GM11168 (cell line): ENCODE data around the gene ZRANB3.
"Not testable (repeated sequence)": the region's sequence is repeated elsewhere in the genome, so short reads cannot be mapped to it uniquely, and the experiment has no call there.

Experiments
- in situ Hi-C: fragments of 300-500 bp; cut with MboI; formaldehyde crosslinking; loops from one replicate; pipeline ENCODE4 v1.12.0; 2022; ENCODE audit warnings: low sequenced_read_pairs; ENCODE audit not compliant: unreplicated experiment

Gene ZRANB3

DNA sequence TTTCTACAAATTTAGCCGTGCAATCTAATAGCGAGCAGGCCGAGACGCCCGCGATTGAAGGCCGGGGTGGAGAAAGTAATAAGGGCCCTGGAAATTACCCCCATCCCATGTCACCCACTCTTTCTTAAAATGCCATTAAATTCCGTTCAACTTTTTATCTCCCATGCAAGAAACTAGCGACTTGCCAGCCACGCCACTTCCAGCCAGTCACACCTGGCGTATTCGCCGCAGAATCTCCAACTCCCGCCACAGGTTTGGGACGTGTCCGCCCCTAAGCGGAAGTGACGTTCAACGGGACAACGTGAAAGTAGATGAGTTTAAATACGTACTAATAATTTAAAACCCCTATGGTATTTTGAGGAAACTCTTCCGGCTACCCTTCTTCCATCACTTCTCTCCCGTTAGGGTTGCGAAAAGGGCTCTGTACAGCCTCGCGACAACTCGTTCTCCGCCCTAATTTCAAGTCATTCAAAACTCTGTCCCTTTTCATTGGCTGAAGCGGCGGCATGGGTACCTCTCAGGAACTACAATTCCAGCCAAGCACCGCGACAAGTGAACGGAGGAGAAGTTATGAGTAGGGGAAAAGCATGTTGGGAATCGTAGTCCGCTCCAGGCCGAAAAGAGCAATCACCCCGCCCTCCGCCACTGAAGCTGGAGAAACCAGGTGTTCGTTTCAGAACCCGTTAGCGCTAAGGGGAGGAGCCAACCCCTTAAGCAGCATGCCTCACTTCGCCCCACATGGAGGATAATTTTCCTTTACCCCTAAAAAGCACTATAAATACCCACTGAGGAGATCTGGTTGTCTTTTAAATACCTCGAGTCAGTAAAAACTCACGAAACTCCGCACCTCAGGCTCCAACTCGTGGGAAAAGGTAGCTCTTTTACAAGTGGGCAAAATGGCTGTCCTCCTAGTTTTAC lies at the start of gene ZRANB3:
Gene ZRANB3, minus strand, starts transcription at position 906 of the 918 bp plus-strand sequence.
- in situ Hi-C loops: no loop called here

DNA sequence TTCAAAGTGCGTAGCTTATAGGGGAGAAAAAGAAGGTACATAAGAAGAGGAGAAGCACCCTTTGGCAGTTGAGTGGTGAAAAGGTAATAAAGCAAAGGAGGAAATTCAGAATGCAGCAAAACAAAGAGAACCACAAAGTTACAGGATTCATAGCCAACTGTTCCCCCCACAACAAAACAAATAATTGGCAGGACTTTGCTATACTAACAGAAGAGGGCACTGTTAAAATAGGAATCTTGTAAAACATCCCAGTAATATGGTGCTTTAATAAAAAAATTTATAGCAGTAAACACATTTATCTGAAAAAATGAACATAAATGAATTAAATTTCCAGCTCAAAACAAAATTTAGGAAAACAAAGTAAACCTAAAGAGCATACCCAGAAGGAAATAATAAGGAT lies 42.6 kb upstream of the ZRANB3 start:
- in situ Hi-C loops: no loop called here

DNA sequence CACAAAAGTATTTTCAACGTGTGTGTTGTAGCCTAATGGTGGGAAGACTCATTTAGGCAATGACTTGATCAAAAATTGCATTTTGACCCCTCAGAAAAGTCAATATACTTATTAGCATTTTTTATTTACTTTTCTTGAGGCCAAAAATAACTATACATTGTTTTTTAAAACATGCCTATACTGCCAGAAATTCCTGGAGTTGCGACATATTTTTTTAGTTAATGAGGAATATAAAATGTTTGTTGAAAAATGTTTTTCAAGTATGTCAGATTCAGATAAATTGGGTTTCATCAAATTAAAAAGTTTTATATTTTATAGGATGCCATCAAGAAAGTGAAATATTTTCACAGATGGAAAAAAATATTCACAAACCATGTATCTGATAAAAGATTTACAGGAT lies 39.9 kb upstream of the ZRANB3 start:
- in situ Hi-C loops: no loop called here

DNA sequence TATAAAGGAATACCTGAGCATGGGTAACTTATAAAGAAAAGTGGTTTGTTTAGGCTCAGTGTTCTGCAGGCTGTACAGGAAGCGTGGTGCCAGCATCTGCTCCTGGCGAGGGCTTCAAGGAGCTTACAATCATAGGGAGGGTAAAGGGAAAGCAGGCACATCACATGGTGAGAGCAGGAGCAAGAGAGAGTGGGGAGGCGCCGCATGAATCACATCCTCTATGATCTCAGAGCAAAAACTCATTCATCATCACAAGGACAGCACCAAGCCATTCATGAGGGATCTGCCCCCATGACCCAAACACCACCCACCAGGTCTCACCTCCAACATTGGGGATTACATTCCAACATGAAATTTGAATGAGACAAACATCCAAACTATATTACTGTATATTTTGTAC lies 32.8 kb upstream of the ZRANB3 start:
- in situ Hi-C loops: no loop called here

DNA sequence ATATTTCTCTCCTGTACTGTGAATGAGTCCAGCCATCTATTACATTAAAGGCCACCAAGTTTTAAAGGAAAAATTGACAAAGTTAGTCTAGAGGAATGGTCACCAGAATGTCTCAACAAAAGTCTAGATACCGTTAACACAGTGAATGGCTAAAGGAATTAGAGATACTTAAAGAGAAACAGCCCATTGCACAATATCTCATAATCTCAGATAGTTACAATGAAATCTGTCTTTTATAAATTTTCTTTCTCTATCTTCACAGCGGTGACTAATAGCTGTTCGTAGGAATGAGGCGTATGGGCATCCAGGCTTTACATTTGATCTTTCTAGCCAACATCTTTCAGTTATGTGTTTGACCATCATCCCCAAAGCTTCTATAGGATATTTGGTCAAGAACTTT lies 30.9 kb upstream of the ZRANB3 start:
- in situ Hi-C loops: no loop called here

DNA sequence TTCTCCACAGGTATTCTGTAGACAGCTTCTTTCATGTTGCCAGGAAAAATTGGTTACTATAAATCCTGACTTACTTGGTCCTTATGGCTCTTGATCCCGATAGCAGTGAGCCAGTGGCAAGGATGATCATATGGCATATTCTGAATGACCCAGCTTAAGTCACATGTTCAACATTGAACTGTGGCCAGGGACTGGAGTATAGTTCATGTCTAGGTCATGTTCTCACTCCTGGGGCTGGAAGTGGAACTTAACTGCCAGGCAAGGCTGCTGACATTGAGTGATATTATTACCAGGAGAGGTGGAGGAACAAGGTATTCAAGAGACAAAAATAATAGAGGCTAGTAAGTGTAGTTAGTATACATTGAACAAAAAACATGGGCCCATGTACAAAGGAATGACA lies 26.5 kb upstream of the ZRANB3 start:
- in situ Hi-C loops: no loop called here

DNA sequence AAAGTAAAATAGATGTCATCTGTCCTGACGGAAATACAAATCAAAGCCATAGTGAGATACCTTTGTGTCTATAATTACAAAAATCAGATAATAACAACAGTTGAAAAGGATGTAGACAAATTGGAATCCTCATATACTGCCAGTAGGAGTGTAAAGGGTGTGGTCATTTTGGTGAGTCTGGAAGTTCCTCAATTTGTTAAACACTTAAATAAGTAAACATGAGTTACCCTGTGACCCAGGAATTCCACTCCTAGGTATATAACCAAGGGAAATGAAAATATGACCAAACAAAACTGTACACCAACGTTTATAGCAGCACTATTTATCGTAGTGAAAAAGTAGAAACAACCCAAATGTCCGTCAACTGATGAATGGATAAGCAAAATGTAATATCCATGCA lies 24.3 kb upstream of the ZRANB3 start:
- in situ Hi-C loops: no loop called here

DNA sequence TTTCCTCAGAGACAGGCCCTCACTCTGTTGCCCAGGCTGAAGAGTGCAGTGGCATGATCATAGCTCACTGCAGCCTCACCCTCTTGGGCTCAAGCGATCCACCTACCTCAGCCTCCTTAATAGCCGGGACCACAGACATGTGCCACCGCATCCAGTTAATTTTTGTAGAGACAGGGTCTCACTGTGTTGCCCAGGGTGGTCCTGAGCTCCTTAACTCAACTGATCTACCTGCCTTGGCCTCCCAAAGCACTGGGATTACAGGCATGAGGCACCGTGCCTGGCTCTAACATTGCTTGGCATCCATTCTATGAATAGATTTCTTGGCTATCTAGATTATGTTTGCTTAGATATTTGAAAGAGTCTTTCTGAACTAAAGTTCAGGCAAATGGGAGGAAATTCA lies 21.9 kb upstream of the ZRANB3 start:
- in situ Hi-C loops: no loop called here

DNA sequence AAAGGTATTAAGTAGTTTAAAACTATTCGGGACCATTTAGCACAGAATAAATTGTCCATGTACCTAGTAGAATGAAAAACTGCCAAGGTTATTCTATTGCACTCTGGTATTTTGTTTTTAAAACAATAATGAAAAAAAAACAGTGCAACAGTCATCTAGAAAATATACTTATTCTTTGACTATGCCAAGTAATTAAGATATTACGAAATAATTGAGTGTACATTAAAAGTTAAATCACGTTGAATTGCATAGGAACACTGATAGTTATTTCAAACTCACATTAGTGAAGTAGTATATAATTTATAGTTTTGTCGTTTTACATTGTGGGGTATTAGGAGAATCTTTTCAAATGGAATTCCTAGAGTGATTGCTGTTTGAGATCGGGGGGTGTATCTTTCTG lies 20.3 kb upstream of the ZRANB3 start:
- in situ Hi-C loops: no loop called here

DNA sequence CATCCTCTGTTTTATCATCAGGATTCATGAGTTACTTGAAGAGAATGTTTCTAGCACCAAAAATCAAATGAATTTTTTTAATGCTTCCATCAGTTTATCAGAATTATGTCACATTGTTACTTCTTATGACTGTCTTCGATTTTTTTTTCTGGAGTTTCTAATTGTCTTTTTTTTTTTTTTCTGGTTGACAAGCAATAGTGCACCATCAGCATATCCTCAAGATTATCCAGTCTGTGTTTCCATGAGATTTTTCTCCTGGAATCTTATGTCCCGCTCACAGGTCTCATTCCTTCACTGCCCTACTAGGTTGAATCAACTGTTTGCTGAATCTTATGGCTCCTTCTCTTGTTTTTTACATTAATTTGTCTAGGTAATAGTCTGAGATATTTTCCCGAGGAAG lies 16.3 kb upstream of the ZRANB3 start:
- in situ Hi-C loops: no loop called here

DNA sequence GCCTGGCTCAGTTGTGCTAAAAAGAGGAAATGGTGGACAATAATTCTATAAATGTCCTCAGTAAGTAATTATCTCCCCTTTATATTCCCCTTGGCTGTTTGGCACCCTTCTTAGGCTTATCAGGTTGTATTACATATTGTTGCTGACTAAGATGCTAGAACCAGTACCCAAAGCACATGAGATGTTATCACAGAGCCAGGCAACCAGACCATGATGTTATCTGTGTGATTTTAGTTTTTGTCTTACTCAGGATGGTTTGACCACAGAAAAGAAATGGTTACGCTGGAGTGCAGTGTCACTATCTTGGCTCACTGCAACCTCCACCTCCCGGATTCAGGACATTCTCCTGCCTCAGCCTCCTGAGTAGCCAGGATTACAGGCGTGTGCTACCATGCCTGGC lies 15.4 kb upstream of the ZRANB3 start:
- in situ Hi-C loops: no loop called here

DNA sequence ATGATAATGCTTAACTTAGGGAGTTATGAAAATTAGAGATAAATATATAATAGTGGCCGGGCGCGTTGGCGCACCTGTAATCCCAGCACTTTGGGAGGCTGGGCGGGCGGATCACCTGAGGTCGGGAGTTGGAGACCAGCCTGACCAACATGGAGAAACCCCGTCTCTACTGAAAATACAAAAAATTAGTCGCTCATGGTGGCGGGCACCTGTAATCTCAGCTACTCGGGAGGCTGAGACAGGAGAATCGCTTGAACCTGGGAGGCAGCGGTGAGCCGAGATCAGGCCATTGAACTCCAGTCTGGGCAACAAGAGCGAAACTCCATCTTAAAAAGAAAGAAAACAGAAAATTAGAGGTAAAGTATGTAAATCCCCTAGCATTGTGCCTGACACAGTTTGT lies 2.5 kb upstream of the ZRANB3 start:
- in situ Hi-C loops: not testable (repeated sequence)

DNA sequence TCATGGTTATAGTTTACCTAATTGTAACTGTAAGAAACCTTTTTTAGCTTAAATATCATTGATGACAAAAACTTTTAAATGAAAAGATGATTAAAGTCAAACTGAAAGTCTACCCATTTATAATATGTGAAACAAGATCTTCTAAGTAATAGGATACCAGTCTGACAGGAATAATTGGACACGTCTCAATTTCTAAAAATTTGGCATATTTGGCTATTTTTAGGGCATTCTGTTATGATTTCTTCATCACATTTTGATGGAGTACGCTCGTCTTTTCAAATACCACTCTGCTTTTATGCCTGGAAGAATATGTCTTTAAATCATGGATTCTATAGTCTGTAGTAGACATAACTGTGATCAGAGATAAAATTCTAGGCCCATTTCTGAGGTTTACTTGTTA lies 1.6 kb upstream of the ZRANB3 start:
- in situ Hi-C loops: no loop called here

DNA sequence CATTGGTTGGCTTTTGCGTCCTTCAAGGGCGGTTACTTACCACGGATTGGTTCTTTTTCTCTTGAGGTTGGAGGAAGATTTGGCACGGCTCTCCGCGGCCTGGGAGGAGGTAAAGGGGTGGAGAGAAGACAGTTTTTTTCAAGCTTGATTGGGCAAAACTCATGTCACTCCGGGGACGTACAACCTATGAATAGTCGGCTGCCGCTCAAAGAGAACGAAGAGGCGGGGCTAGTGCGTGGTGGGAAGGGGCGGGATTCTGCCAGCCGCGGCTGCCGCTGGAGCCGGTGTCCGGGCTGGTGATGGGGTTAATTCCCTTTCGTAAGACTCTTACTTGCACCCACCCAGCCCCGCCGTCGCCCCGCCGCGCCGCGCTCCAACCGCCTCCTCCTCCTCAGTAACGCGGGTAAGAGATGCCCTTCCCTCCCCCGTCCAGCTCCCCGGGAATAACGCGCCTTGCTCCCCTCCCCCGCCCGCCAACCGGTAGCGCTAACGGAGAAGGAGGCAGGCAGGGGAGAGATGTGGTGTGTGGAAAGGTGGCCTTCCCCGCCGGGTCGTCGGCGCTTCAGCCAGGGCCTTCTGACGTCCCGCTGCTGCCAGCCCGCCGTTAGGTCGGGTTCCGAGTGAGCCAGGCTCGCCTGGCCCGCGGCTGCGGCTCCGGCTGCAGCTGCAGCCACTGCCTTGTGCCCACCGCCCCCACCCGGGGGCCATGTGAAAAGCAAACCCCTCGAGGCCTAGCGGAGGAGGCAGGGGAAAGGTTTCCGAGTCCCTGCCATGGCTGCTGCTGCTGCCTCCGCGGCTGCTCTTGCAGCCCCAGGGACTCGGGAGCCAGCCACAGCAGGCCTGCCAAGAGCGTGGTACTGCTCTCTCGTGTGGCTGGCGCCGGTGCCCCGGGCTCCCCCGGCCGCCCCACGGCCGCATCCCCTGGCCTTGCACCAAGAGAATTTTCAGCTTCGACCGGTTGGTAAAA lies 496 bp upstream of the ZRANB3 start, which contains the start of gene R3HDM1:
Gene R3HDM1, plus strand, starts transcription at position 254 of the 967 bp plus-strand sequence. CDS start 73,362 bp downstream, outside the sequence.
- in situ Hi-C loops: no loop called here

DNA sequence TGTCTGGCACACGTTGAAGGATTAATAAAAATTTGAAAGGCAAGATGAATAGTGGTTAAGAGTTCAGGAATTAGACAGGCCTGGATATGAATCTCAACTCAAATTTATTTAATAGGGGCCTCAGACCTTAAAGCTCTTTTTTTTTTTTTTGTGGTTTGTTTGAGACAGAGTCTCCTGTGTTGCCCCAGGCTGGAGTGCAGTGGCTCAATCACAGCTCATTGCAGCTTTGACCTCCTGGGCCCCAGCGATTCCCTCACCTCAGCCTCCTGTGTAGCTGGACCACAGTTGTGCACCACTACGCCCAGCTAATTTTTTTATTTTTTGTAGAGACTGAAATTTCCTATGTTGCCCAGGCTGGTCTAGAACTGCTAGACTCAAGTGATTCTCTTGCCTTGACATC lies 3.0 kb downstream of the ZRANB3 start:
- in situ Hi-C loops: no loop called here

DNA sequence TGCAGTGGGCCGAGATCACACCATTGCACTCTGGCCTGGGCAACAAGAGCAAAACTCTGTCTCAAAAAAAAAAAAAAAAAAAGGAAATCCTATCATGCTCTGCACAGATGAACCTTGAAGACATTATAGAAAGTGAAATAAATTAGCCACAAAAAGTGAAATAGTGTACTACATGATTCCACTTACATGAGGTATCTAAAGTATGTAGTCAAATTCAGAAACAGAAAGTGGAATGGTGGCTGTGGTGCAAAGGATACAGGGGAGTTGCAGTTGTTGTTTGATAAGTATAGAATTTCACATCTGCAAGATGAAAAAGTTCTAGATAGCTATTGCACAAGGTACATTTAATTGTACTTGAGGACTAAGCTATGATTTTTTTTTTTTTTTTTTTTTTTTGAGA lies 5.2 kb downstream of the ZRANB3 start:
- in situ Hi-C loops: no loop called here

DNA sequence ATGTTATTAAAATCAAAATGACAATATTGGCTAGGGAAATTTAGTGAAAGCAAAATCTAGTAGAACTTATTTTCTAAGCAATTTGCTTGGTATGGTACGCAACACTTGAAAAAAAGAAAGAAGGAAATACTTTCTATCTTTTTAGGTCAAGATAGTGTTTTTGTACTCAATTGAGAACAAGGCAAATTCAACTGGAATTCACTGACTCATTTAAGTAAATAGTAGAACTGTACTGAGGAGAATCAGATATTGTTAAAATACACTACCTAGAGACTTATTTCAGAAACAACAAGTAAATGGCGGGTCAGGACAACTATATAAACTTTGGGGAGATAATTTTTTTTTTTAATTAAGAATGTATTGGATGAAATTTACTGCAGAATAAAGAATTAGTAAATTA lies 18.9 kb downstream of the ZRANB3 start:
- in situ Hi-C loops: no loop called here

DNA sequence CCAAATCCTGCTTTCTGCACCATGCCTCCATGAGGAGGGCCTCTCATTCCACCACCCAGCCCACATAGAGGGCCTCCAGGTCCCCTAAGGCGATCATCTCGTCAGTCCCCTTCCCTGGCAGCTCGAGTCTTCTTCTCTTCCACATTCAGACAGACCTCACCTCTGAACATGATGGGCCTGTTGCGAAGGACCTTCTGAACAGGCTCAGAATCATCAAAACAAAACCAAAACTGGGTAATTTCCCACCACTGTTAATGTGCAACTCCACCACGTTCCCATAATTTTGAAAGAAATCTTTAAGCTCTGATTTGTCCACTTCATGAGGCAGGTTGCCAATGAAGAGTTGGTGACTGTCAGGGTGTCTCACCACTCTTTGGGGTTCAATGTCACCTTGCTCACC lies 20.4 kb downstream of the ZRANB3 start:
- in situ Hi-C loops: no loop called here

DNA sequence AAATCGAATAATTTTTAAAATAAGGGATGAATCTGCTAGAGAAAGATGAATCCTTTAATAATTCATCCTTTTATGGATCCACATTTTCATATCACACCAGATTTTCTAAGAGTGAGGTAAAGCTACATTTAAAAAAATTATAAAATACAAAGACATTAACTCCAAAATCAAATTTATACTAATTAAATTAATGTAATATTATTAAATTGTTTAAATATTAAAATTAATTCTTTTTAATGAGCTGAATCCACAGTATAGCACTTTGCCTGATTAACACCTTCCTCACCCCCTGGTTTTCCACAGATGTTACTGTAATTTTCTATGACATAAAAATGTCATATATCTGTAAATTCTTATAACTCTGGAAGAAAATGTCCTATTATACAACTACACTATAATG lies 26.2 kb downstream of the ZRANB3 start:
- in situ Hi-C loops: no loop called here

DNA sequence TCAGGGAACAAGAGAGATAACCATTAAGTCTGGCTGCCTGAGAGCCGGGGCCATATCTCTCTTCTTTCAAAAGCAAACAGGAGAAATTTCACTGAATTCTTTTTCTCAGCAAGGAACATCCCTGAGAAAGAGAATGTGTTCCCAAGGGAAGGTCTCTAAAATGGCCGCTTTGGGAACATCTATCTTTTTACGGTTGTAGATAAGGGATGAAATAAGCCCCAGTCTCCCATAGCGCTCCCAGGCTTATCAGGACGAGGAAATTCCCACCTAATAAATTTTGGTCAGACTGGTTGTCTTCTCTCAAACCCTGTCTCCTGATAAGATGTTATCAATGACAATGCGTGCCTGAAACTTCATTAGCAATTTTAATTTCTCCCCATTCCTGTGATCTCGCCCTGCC lies 32.4 kb downstream of the ZRANB3 start:
- in situ Hi-C loops: not testable (repeated sequence)

DNA sequence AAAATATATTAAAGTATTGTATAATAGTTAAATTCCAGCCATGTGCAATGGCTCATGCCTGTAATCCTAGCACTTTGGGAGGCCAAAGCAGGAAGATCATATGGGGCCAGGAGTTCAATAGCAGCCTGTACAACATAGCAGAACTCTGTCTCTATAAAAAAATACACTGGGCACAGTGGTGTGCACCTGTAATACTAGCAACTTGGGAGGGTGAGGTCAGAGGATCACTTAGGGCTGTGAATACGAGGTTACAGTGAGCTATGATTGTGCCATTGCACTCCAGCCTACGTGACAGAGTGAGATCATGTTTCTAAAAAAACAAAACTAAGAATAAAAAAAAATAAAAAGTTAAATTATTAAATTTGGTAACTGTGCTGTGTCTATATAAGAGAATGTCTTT lies 36.1 kb downstream of the ZRANB3 start:
- in situ Hi-C loops: no loop called here
